ENCODE results near the gene BBS2. TPM values are rescaled to one million over a fixed set of nuclear protein-coding genes. Genes with fewer than 3 reads are reported as not detected.

Gene BBS2
- total RNA-seq, 4 donors from 2014 or later: 44.1 to 209 (median 82.8) TPM

GRCh38 chr16:56525236-56525635, 5.4 kb upstream of the BBS2 start:
- TF ChIP-seq, protein P1, sequence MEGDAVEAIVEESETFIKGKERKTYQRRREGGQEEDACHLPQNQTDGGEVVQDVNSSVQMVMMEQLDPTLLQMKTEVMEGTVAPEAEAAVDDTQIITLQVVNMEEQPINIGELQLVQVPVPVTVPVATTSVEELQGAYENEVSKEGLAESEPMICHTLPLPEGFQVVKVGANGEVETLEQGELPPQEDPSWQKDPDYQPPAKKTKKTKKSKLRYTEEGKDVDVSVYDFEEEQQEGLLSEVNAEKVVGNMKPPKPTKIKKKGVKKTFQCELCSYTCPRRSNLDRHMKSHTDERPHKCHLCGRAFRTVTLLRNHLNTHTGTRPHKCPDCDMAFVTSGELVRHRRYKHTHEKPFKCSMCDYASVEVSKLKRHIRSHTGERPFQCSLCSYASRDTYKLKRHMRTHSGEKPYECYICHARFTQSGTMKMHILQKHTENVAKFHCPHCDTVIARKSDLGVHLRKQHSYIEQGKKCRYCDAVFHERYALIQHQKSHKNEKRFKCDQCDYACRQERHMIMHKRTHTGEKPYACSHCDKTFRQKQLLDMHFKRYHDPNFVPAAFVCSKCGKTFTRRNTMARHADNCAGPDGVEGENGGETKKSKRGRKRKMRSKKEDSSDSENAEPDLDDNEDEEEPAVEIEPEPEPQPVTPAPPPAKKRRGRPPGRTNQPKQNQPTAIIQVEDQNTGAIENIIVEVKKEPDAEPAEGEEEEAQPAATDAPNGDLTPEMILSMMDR (IDR thresholded peaks at IDR 0.05): no peak
- TF ChIP-seq POLR2A (IDR thresholded peaks at IDR 0.05): no peak
- Histone ChIP-seq H3K4me1 (no peaks in the 10 kb centered on the region), H3K9me3 (no peaks in the 10 kb centered on the region), H3K27me3 (no peaks in the 10 kb centered on the region), H3K27ac (no peak overlapping the region), H3K4me3 (no peak overlapping the region), H3K36me3 (no peaks in the 10 kb centered on the region)
- intact Hi-C loops (cut with DNase I; ENCODE audit: low total_unique reads): no loop called here
- no peak for DNase-seq

- no peaks in the 10 kb centered on the region for H3K9me3 ChIP-seq
- TF ChIP-seq, protein P1 (IDR thresholded peaks at IDR 0.05): no peak
- no peak for TF ChIP-seq POLR2A (IDR thresholded peaks at IDR 0.05)
- DNase-seq: no peak
- H3K36me3 ChIP-seq: no peaks in the 10 kb centered on the region
- H3K27ac ChIP-seq: peak overlapping the region; percentile 84 to 86
- H3K4me1 ChIP-seq: peaks cover 0 to 4% of the 10 kb centered on the region in 2 donors
- intact Hi-C loops (cut with DNase I; ENCODE audit: low total_unique reads): no loop called here
- peak overlapping the region; percentile 77 to 89 for H3K4me3 ChIP-seq
- H3K27me3 ChIP-seq: no peaks in the 10 kb centered on the region
These were observed 390 bp upstream of the BBS2 start for GRCh38 chr16:56520251-56520577.

- H3K36me3 ChIP-seq: no peaks in the 10 kb centered on the region
- intact Hi-C loops (cut with DNase I; ENCODE audit: low total_unique reads): loop anchor here (10.0 kb wide), 1 partner anchor 186 kb away; no protein-coding TSS in a partner anchor
- H3K27ac ChIP-seq: no peak overlapping the region
- H3K27me3 ChIP-seq: no peaks in the 10 kb centered on the region
- no peak overlapping the region for H3K4me3 ChIP-seq
- TF ChIP-seq POLR2A (IDR thresholded peaks at IDR 0.05): no peak
- TF ChIP-seq, protein P1 (IDR thresholded peaks at IDR 0.05): no peak
- H3K9me3 ChIP-seq: no peaks in the 10 kb centered on the region
- no peak for DNase-seq
- peaks cover 4 to 7% of the 10 kb centered on the region in 2 donors for H3K4me1 ChIP-seq
These were observed 1.4 kb downstream of the BBS2 start for GRCh38 chr16:56518425-56518824.

DNA sequence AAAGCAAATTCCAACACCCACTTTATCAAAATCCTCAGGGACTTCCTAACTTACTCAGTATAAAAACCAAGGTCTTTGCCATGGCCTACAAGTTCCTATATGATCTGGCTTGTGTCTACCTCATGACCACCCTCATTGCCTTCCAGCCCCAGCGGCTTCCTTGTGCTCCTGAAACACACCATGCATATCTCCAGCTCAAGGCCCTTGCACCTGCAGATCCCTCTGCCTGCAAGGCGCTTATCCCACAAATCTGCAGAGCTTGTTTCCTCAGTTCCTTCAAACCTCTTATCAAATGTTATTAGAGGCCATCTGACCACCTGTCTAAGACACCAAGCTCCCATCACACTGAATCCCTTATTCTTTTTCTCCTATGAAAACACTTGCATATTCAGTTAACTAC, 2.6 kb downstream of the BBS2 start:
- no peaks in the 10 kb centered on the region for H3K27me3 ChIP-seq
- no peak for DNase-seq
- H3K27ac ChIP-seq: no peak overlapping the region
- intact Hi-C loops (cut with DNase I; ENCODE audit: low total_unique reads): loop anchor here (10.0 kb wide), 1 partner anchor 188 kb away; no protein-coding TSS in a partner anchor
- peaks cover 4 to 7% of the 10 kb centered on the region in 2 donors for H3K4me1 ChIP-seq
- no peaks in the 10 kb centered on the region for H3K9me3 ChIP-seq
- no peak for TF ChIP-seq POLR2A (IDR thresholded peaks at IDR 0.05)
- TF ChIP-seq, protein P1 (IDR thresholded peaks at IDR 0.05): no peak
- H3K4me3 ChIP-seq: no peak overlapping the region
- H3K36me3 ChIP-seq: no peaks in the 10 kb centered on the region

- Histone ChIP-seq H3K27ac (no peak overlapping the region), H3K36me3 (no peaks in the 10 kb centered on the region), H3K4me1 (peaks cover 4 to 7% of the 10 kb centered on the region in 2 donors), H3K9me3 (no peaks in the 10 kb centered on the region), H3K27me3 (no peaks in the 10 kb centered on the region), H3K4me3 (no peak overlapping the region)
- TF ChIP-seq, protein P1 (IDR thresholded peaks at IDR 0.05): no peak
- no peak for TF ChIP-seq POLR2A (IDR thresholded peaks at IDR 0.05)
- intact Hi-C loops (cut with DNase I; ENCODE audit: low total_unique reads): loop anchor here (10.0 kb wide), 1 partner anchor 189 kb away; no protein-coding TSS in a partner anchor
- DNase-seq: no peak
These were observed 4.2 kb downstream of the BBS2 start for GRCh38 chr16:56515665-56516064.

Data from uterus (tissue), 4 donors.